CD4-positive, alpha-beta T cell treated with Interleukin-10 for 1 hour (primary cell): ENCODE results near the gene ECE2.

Experiments used
- DNase-seq: peaks from one replicate; pipeline ENCODE4 v3.0.0-alpha.2; 2020

Gene ECE2

GRCh38 chr3:184315871-184316661 lies 40.2 kb downstream of the ECE2 start:
- DNase-seq = peak; percentile 38

GRCh38 chr3:184316792-184317191 lies 41.0 kb downstream of the ECE2 start:
- no peak for DNase-seq

- DNase-seq = no peak
Observed at GRCh38 chr3:184317201-184317600, 41.4 kb downstream of the ECE2 start.

GRCh38 chr3:184320104-184320445 lies 44.3 kb downstream of the ECE2 start:
- DNase-seq = peak; percentile 33

GRCh38 chr3:184321666-184322065 lies 45.8 kb downstream of the ECE2 start:
- no peak for DNase-seq

- DNase-seq = no peak
Observed at GRCh38 chr3:184322731-184323487, 47.1 kb downstream of the ECE2 start.

- no peak for DNase-seq
Observed at GRCh38 chr3:184323696-184324095, 47.9 kb downstream of the ECE2 start.

GRCh38 chr3:184325269-184325668 lies 49.4 kb downstream of the ECE2 start:
- DNase-seq = no peak

- no peak for DNase-seq
Observed at GRCh38 chr3:184325715-184326369, 50.0 kb downstream of the ECE2 start.

- DNase-seq = no peak
Observed at GRCh38 chr3:184327171-184327570, 51.3 kb downstream of the ECE2 start.

GRCh38 chr3:184328516-184328915 lies 52.7 kb downstream of the ECE2 start:
- no peak for DNase-seq

- DNase-seq = no peak
Observed at GRCh38 chr3:184332370-184333090, 56.7 kb downstream of the ECE2 start.

GRCh38 chr3:184333190-184333589 lies 57.4 kb downstream of the ECE2 start:
- no peak for DNase-seq

GRCh38 chr3:184333700-184334099 lies 57.9 kb downstream of the ECE2 start:
- no peak for DNase-seq

GRCh38 chr3:184334470-184335158 lies 58.8 kb downstream of the ECE2 start:
- peak; percentile 44 for DNase-seq

- DNase-seq = no peak
Observed at GRCh38 chr3:184335291-184335660, 59.5 kb downstream of the ECE2 start.

- peak; percentile 91 for DNase-seq
Observed at GRCh38 chr3:184335661-184336546, 60.1 kb downstream of the ECE2 start.

GRCh38 chr3:184336547-184337398 lies 61.0 kb downstream of the ECE2 start:
- DNase-seq = no peak

- no peak for DNase-seq
Observed at GRCh38 chr3:184337399-184337714, 61.5 kb downstream of the ECE2 start, which contains the start of gene FAM131A. FAM131A (plus strand) TSS chr3:184337600; CDS start chr3:184337631, 31 bp downstream.

- no peak for DNase-seq
Observed at GRCh38 chr3:184337981-184338380, 62.2 kb downstream of the ECE2 start.

GRCh38 chr3:184338511-184338945 lies 62.7 kb downstream of the ECE2 start:
- peak; percentile 28 for DNase-seq
